Transverse colon (tissue), 4 donors: ENCODE data around the gene MAN1B1. TPM values are rescaled to one million over a fixed set of nuclear protein-coding genes. Genes with fewer than 3 reads are reported as not detected.
"Not testable (repeated sequence)": the region's sequence is repeated elsewhere in the genome, so short reads cannot be mapped to it uniquely, and the experiment has no call there.

Experiments
- DNase-seq: peaks from one replicate; pipeline ENCODE4 v3.0.0-alpha.2; 2019
- H3K27ac ChIP-seq, 4 donors: fragments of 200-600 bp; sonication (generic); 2 replicates each; pipeline ENCODE4 v1.5.1; 2016 to 2018; ENCODE audit warnings: inconsistent platforms in 4 of 4
- H3K27me3 ChIP-seq: fragments of 200-600 bp; sonication (generic); 2 replicates; pipeline ENCODE4 v1.5.1; 2017; ENCODE audit warnings: inconsistent platforms
- H3K36me3 ChIP-seq, 4 donors: fragments of 200-600 bp; sonication (generic); 2 replicates each; pipeline ENCODE4 v1.5.1; 2017 to 2019; ENCODE audit warnings: inconsistent platforms in 4 of 4
- H3K4me1 ChIP-seq, 4 donors: fragments of 200-600 bp; sonication (generic); 2 replicates each; pipeline ENCODE4 v1.5.1; 2017 to 2020; ENCODE audit warnings: inconsistent platforms in 4 of 4
- H3K4me3 ChIP-seq, 4 donors: fragments of 200-600 bp; sonication (generic); 1 replicate in 1 of 4; 2 replicates in 3 of 4; pipeline versions ENCODE4 v1.5.1 to v1.6.1; 2017 to 2019; ENCODE audit warnings: inconsistent platforms in 4 of 4
- H3K9me3 ChIP-seq, 2 donors: fragments of 200-600 bp; sonication (generic); 2 replicates each; pipeline ENCODE4 v1.5.1; 2017 to 2019; ENCODE audit warnings: inconsistent platforms in 2 of 2
- CTCF ChIP-seq, 5 experiments: fragments of 200-600 bp in 3 of 5; fragments of 450-650 bp in 2 of 5; sonication (generic) in 3 of 5; IDR thresholded peaks; 1 replicate in 2 of 5; 2 replicates in 3 of 5; pipeline ENCODE4 v1.5.1; 2016 to 2017; ENCODE audit warnings: antibody characterized with exemption in 5 of 5, inconsistent platforms in 3 of 5, mild to moderate bottlenecking in 2 of 5, moderate library complexity in 1 of 5
- EP300 ChIP-seq: sonication (generic); formaldehyde crosslinking; IDR thresholded peaks from one replicate; pipeline ENCODE4 v1.6.1; 2017; ENCODE audit warnings: antibody characterized with exemption, low read depth
- POLR2A ChIP-seq: fragments of 450-650 bp; IDR thresholded peaks from one replicate; pipeline ENCODE4 v1.6.1; 2016; ENCODE audit warnings: antibody characterized with exemption, mild to moderate bottlenecking, moderate library complexity
- POLR2AphosphoS5 ChIP-seq, 3 donors: sonication (generic); formaldehyde crosslinking; IDR thresholded peaks; one replicate each; pipeline ENCODE4 v1.6.1; 2016; ENCODE audit warnings: antibody characterized with exemption in 3 of 3
- whole genome bisulfite sequencing, 2 donors: methylation state at CpG; one replicate each; pipeline ENCODE4 v1.1.5; 2018; ENCODE audit warnings: low coverage in 1 of 2; 5-methylcytosine and 5-hydroxymethylcytosine counted together
- in situ Hi-C, 4 donors: fragments of 200-750 bp; cut with MboI; loops; one replicate each; pipeline versions ENCODE4 v1.15.0 to v1.15.1; 2017; ENCODE audit warnings: low sequenced_read_pairs in 3 of 4, low pct_ligation_motif_present in 1 of 4, low pct_unique_long_range_greater_than_20kb in 1 of 4
- intact Hi-C: fragments of 100-400 bp; cut with DNase I; formaldehyde crosslinking; loops from one replicate; pipeline ENCODE4 v1.15.1; 2023; ENCODE audit warnings: low total_unique reads
- total RNA-seq, 4 donors: library from RNA; depleted of rRNA; stranded (reverse); fragments of >200 nt; gene quantifications; one replicate each; pipeline ENCODE4 v1.1.0, GENCODE V29; 2016

Gene MAN1B1
- total RNA-seq, 4 donors from 2014 or later: 56.5 to 106 (median 70.0) TPM

GRCh38 chr9:137117269-137117731 is 30.5 kb downstream of the MAN1B1 start:
- WGBS, 2 donors: 81% methylated on average over 15 of the region's 15 CpGs; no CpG with 5 or more reads in 1 of the 2 donors

DNA sequence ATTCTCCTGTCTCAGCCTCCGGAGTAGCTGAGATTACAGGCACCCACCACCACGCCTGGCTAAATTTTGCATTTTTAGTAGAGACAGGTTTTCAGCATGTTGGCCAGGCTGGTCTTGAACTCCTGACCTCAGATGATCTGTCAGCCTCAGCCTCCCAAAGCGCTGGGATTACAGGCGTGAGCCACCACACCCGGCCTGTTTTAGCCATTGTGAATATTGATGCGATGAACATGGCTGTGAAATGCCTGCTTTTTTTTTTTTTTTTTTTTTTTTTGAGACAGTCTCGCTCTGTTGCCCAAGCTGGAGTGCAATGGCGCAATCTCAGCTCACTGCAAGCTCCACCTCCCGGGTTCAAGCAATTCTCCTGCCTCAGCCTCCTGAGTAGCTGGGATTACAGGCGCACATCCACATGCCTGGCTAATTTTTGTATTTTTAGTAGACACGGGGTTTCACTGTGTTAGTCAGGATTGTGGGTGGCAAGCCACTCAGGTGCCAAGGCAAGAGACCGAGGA is 31.4 kb downstream of the MAN1B1 start:
- H3K4me3 ChIP-seq, H3K36me3 ChIP-seq, intact Hi-C loops, DNase-seq, H3K27ac ChIP-seq, H3K9me3 ChIP-seq: not testable (repeated sequence)
- in situ Hi-C loops: loop anchor here in 1 of 4 donors (25.0 kb wide), 1 partner anchor 94 kb away; the partner anchor contains the start of genes NDOR1, RNF208, TMEM203 and TPRN
- 24 to 75% methylated on average over 2 to 12 of the region's 12 CpGs for WGBS, 2 donors
- Histone ChIP-seq H3K4me1 (peaks cover 0 to 18% (median 11%) of the 10 kb centered on the region in 4 donors), H3K27me3 (peaks cover 26% of the 10 kb centered on the region)

More at GRCh38 chr9:137117269-137117731, 30.5 kb downstream of the MAN1B1 start:
- intact Hi-C loops: no loop called here
- TF ChIP-seq EP300 (no peak), POLR2AphosphoS5 (IDR thresholded peaks at IDR 0.05) (no peak), CTCF (IDR thresholded peaks at IDR 0.05) (no peak), POLR2A (no peak)
- no peaks in the 10 kb centered on the region for H3K36me3 ChIP-seq
- in situ Hi-C loops: loop anchor here in 1 of 4 donors (25.0 kb wide), 1 partner anchor 95 kb away; the partner anchor contains the start of genes NDOR1, RNF208, TMEM203 and TPRN
- H3K9me3 ChIP-seq: no peaks in the 10 kb centered on the region
- H3K27me3 ChIP-seq: peaks cover 26% of the 10 kb centered on the region
- DNase-seq: no peak
- peaks cover 0 to 18% (median 11%) of the 10 kb centered on the region in 4 donors for H3K4me1 ChIP-seq
- no peak overlapping the region for H3K27ac ChIP-seq
- no peak overlapping the region for H3K4me3 ChIP-seq

GRCh38 chr9:137121927-137122795 is 35.4 kb downstream of the MAN1B1 start:
- in situ Hi-C loops: loop anchor here in 3 of 4 donors (10.0 to 25.0 kb wide), 3 partner anchors 90 to 113 kb away; partner anchors contain the start of genes RNF208 (in 2 of the 3), CYSRT1 (in 1 of the 3), NDOR1 (in 1 of the 3) and RNF224 (in 1 of the 3)
- 68 to 85% methylated on average over 4 to 14 of the region's 25 CpGs for WGBS, 2 donors
- not testable (repeated sequence) for DNase-seq

DNA sequence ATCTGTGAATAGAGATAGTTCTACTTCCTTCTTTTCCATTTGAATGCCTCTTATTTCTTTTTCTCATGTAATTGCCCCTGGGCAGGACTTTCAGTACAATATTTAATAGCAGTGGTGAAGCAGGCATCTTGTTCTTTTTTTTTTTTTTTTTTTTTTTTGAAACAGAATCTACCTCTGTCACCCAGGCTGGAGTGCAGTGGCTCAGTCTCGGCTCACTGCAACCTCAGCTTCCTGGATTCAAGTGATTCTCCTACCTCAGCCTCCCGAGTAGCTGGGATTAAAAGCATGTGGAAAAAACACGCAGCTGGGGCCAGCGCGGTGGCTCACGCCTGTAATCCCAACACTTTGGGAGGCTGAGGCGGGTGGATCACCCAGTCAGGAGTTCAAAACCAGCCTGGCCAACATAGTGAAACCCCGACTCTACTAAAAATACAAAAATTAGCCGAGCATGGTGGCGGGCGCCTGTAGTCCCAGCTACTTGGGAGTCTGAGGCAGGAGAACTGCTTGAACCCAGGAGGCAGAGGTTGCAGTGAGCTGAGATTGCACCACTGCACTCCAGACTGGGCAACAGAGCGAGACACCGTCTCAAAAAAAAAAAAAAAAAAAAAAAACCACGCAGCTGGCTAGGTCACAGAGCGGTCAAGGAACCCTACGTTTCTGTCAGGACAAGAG is 36.1 kb downstream of the MAN1B1 start:
- intact Hi-C loops, H3K36me3 ChIP-seq, DNase-seq, H3K4me3 ChIP-seq, H3K9me3 ChIP-seq, H3K27ac ChIP-seq, H3K27me3 ChIP-seq: not testable (repeated sequence)
- H3K4me1 ChIP-seq: peaks cover 4 to 14% (median 11%) of the 10 kb centered on the region in 4 donors
- WGBS, 2 donors: 68% methylated on average over 16 of the region's 16 CpGs; no CpG with 5 or more reads in 1 of the 2 donors
- in situ Hi-C loops: loop anchor here in 3 of 4 donors (10.0 to 25.0 kb wide), 3 partner anchors 89 to 112 kb away; partner anchors contain the start of genes RNF208 (in 2 of the 3), CYSRT1 (in 1 of the 3), NDOR1 (in 1 of the 3) and RNF224 (in 1 of the 3)

More at GRCh38 chr9:137121927-137122795, 35.4 kb downstream of the MAN1B1 start:
- H3K27ac ChIP-seq, intact Hi-C loops, H3K4me3 ChIP-seq, H3K36me3 ChIP-seq, H3K4me1 ChIP-seq, H3K9me3 ChIP-seq, H3K27me3 ChIP-seq: not testable (repeated sequence)

GRCh38 chr9:137123468-137123837 is 36.7 kb downstream of the MAN1B1 start:
- H3K27me3 ChIP-seq: no peaks in the 10 kb centered on the region
- 68 to 73% methylated on average over 3 to 5 of the region's 5 CpGs for WGBS, 2 donors
- no peaks in the 10 kb centered on the region for H3K9me3 ChIP-seq
- peaks cover 10 to 20% (median 15%) of the 10 kb centered on the region in 4 donors for H3K4me1 ChIP-seq
- TF ChIP-seq CTCF (IDR thresholded peaks at IDR 0.05) (no peak), POLR2AphosphoS5 (IDR thresholded peaks at IDR 0.05) (no peak), POLR2A (no peak), EP300 (no peak)
- no peak overlapping the region for H3K4me3 ChIP-seq
- no peak overlapping the region for H3K27ac ChIP-seq
- intact Hi-C loops: no loop called here
- H3K36me3 ChIP-seq: no peaks in the 10 kb centered on the region
- DNase-seq: no peak
- in situ Hi-C loops: loop anchor here in 3 of 4 donors (10.0 to 25.0 kb wide), 3 partner anchors 89 to 111 kb away; partner anchors contain the start of genes RNF208 (in 2 of the 3), CYSRT1 (in 1 of the 3), NDOR1 (in 1 of the 3) and RNF224 (in 1 of the 3)

- DNase-seq, H3K9me3 ChIP-seq, intact Hi-C loops, H3K27ac ChIP-seq, H3K4me3 ChIP-seq, H3K27me3 ChIP-seq, H3K36me3 ChIP-seq: not testable (repeated sequence)
- in situ Hi-C loops: loop anchor here in 3 of 4 donors (10.0 to 25.0 kb wide), 3 partner anchors 88 to 111 kb away; partner anchors contain the start of genes RNF208 (in 2 of the 3), CYSRT1 (in 1 of the 3), NDOR1 (in 1 of the 3) and RNF224 (in 1 of the 3)
- 86% methylated on average over 5 of the region's 5 CpGs; no CpG with 5 or more reads in 1 of the 2 donors for WGBS, 2 donors
- peaks cover 10 to 25% (median 21%) of the 10 kb centered on the region in 4 donors for H3K4me1 ChIP-seq
These were observed 37.2 kb downstream of the MAN1B1 start for GRCh38 chr9:137123952-137124462.
